ENCODE data around the gene ANKRD6.

The ANKRD6 gene

GRCh38 chr6:89485320-89485719, 52.4 kb downstream of the ANKRD6 start:
- H3K27ac ChIP-seq = no peak overlapping the region
- TF ChIP-seq CTCF (conservative IDR thresholded peaks at IDR 0.05) = no peak

- no peak overlapping the region for H3K27ac ChIP-seq
- no peak for TF ChIP-seq CTCF (conservative IDR thresholded peaks at IDR 0.05)
Observed at GRCh38 chr6:89487864-89488263, 54.9 kb downstream of the ANKRD6 start.

- no peak overlapping the region for H3K27ac ChIP-seq
- no peak for TF ChIP-seq CTCF (conservative IDR thresholded peaks at IDR 0.05)
Observed at GRCh38 chr6:89488438-89488837, 55.5 kb downstream of the ANKRD6 start.

GRCh38 chr6:89489078-89489477, 56.1 kb downstream of the ANKRD6 start:
- no peak for TF ChIP-seq CTCF (conservative IDR thresholded peaks at IDR 0.05)
- H3K27ac ChIP-seq = no peak overlapping the region

- H3K27ac ChIP-seq = no peak overlapping the region
- no peak for TF ChIP-seq CTCF (conservative IDR thresholded peaks at IDR 0.05)
Observed at GRCh38 chr6:89492025-89492640, 59.2 kb downstream of the ANKRD6 start.

GRCh38 chr6:89494131-89494793, 61.3 kb downstream of the ANKRD6 start:
- TF ChIP-seq CTCF (conservative IDR thresholded peaks at IDR 0.05) = no peak

GRCh38 chr6:89495961-89496535, 63.1 kb downstream of the ANKRD6 start:
- TF ChIP-seq CTCF (conservative IDR thresholded peaks at IDR 0.05) = no peak
- H3K27ac ChIP-seq = peak overlapping the region; percentile 16; the same call in 1 of the 2 replicates

More at GRCh38 chr6:89494131-89494793, 61.3 kb downstream of the ANKRD6 start:
- no peak overlapping the region for H3K27ac ChIP-seq
